Measurements from ENCODE around the gene TRIAP1.
"Not testable (repeated sequence)": the region's sequence is repeated elsewhere in the genome, so short reads cannot be mapped to it uniquely, and the experiment has no call there.

Gene TRIAP1

GRCh38 chr12:120457133-120457532 lies 10.9 kb upstream of the TRIAP1 start:
- H3K4me3 ChIP-seq (ENCODE audit: low read length): no peak overlapping the region
- no peak for DNase-seq (ENCODE audit: low read depth)
- TF ChIP-seq CTCF (conservative IDR thresholded peaks at IDR 0.05; ENCODE audit: low read length): peak; percentile 39

DNA sequence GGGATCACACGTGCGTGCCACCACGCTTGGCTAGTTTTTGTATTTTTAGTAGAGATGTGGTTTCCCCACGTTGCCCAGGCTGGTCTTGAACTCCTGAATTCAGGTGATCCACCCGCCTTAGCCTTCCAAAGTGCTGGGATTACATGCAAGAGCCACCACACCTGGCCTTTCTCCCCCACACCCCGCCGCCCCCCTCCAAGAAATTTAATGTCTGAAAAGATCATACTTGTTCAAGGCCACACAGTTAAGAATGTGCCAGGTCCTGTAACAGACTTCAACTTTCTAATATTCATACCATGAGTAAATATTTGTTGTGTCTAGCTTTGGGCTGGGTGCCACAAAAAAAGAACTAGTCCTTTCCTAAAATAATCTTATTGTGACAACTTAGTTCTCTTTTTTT lies 9.1 kb upstream of the TRIAP1 start:
- no peak overlapping the region for H3K4me3 ChIP-seq (ENCODE audit: low read length)
- DNase-seq (ENCODE audit: low read depth): no peak
- no peak for TF ChIP-seq CTCF (conservative IDR thresholded peaks at IDR 0.05; ENCODE audit: low read length)

GRCh38 chr12:120453977-120454376 lies 7.8 kb upstream of the TRIAP1 start:
- TF ChIP-seq CTCF (conservative IDR thresholded peaks at IDR 0.05; ENCODE audit: low read length): peak; percentile 68
- H3K4me3 ChIP-seq (ENCODE audit: low read length): no peak overlapping the region
- DNase-seq (ENCODE audit: low read depth): peak; percentile 25

DNA sequence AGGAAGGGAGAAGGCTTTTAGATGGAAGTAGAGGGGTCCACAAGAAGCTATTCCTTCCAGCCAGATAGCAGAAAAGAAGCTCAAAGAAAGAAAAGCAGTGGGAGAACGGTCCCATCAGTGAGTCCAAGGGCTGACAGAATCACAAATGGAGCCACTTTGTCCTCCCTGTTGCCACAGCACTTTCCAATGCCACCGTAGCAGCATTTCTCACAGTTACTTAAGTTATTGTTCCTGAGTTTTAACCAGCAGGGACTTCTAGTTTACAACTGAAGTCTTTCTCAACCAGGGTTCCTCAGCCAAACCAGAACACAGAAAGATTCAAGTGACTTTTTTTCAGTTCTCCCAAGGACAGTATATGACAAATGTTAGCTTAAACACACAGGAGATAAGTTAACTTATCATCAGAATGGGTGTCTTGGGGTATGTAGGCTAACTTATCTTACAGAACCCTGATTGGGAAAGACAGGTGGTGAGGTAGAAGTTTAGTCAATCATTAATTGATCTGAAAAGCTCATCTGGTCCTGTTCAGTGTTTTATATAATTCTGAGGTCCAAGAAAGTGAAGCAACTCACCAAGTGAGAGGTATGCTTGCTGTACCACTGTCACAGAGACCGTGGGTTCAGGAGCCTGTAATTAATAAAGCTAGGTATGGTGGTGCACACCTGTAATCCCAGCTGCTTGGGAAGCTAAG lies 7.0 kb upstream of the TRIAP1 start:
- no peak overlapping the region for H3K4me3 ChIP-seq (ENCODE audit: low read length)
- TF ChIP-seq CTCF (conservative IDR thresholded peaks at IDR 0.05; ENCODE audit: low read length): no peak
- DNase-seq (ENCODE audit: low read depth): no peak

- peak; percentile 20 for DNase-seq (ENCODE audit: low read depth)
- H3K4me3 ChIP-seq (ENCODE audit: low read length): not testable (repeated sequence)
Observed at GRCh38 chr12:120452524-120452923, 6.3 kb upstream of the TRIAP1 start.

DNA sequence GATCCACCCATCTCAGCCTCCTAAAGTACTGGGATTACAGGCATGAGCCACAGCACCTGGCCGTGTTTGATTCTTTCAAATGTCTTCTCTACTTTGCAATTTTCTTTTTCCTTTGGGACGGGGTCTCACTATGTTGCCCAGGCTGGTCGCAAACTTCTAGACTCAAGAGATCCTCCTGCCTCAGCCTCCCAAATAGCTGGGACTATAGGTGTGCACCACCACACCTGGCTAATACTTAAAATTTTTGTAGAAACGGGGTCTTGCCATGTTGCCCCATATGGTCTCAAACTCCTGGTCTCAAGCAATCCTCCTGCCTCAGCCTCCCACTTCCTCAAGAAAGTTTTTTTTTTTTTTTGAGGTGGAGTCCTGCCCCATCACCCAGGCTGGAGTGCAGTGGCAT lies 1.8 kb upstream of the TRIAP1 start:
- DNase-seq (ENCODE audit: low read depth): no peak
- TF ChIP-seq CTCF (conservative IDR thresholded peaks at IDR 0.05; ENCODE audit: low read length): no peak
- H3K4me3 ChIP-seq (ENCODE audit: low read length): no peak overlapping the region

GRCh38 chr12:120446844-120447178 lies 627 bp upstream of the TRIAP1 start:
- H3K4me3 ChIP-seq (ENCODE audit: low read length): peak overlapping the region; percentile 100
- not testable (repeated sequence) for DNase-seq (ENCODE audit: low read depth)

GRCh38 chr12:120444676-120445075 lies 1.5 kb downstream of the TRIAP1 start:
- no peak overlapping the region for H3K4me3 ChIP-seq (ENCODE audit: low read length)
- no peak for TF ChIP-seq CTCF (conservative IDR thresholded peaks at IDR 0.05; ENCODE audit: low read length)
- no peak for DNase-seq (ENCODE audit: low read depth)
